Kidney glomerular epithelial cell (primary cell): Measurements from ENCODE around the gene SLC16A3.

Source experiments
- DNase-seq: peaks from one replicate; lab custom pipeline; 2025; lab: John Stamatoyannopoulos, UW

The SLC16A3 gene

GRCh38 chr17:82269138-82269881 lies 40.5 kb downstream of the SLC16A3 start:
- DNase-seq = no peak

- no peak for DNase-seq
Observed at GRCh38 chr17:82269882-82270500, 41.1 kb downstream of the SLC16A3 start.

GRCh38 chr17:82270651-82271050 lies 41.8 kb downstream of the SLC16A3 start:
- no peak for DNase-seq

- DNase-seq = no peak
Observed at GRCh38 chr17:82271401-82271800, 42.6 kb downstream of the SLC16A3 start.

- DNase-seq = no peak
Observed at GRCh38 chr17:82272495-82273326, 43.9 kb downstream of the SLC16A3 start.

GRCh38 chr17:82273327-82274133 lies 44.7 kb downstream of the SLC16A3 start, which contains the start of gene CSNK1D:
CSNK1D (minus strand) TSS chr17:82273700; CDS start chr17:82273381, 319 bp downstream.
- DNase-seq = peak; percentile 60

GRCh38 chr17:82274134-82275020 lies 45.5 kb downstream of the SLC16A3 start:
- no peak for DNase-seq

- DNase-seq = no peak
Observed at GRCh38 chr17:82275326-82275725, 46.5 kb downstream of the SLC16A3 start.

- no peak for DNase-seq
Observed at GRCh38 chr17:82276938-82277337, 48.1 kb downstream of the SLC16A3 start.

GRCh38 chr17:82277851-82278250 lies 49.0 kb downstream of the SLC16A3 start:
- DNase-seq = no peak

GRCh38 chr17:82278308-82278707 lies 49.5 kb downstream of the SLC16A3 start:
- DNase-seq = no peak

GRCh38 chr17:82278786-82279391 lies 50.0 kb downstream of the SLC16A3 start:
- DNase-seq = no peak

- DNase-seq = no peak
Observed at GRCh38 chr17:82280537-82280936, 51.7 kb downstream of the SLC16A3 start.

- no peak for DNase-seq
Observed at GRCh38 chr17:82281076-82281475, 52.2 kb downstream of the SLC16A3 start.

GRCh38 chr17:82281502-82282238 lies 52.8 kb downstream of the SLC16A3 start:
- DNase-seq = peak; percentile 97

GRCh38 chr17:82282239-82283207 lies 53.7 kb downstream of the SLC16A3 start:
- DNase-seq = no peak

GRCh38 chr17:82283208-82283749 lies 54.4 kb downstream of the SLC16A3 start:
- peak; percentile 71 for DNase-seq

- no peak for DNase-seq
Observed at GRCh38 chr17:82285141-82285540, 56.3 kb downstream of the SLC16A3 start.
